Breast epithelium (tissue), 4 donors: ENCODE measurements around the gene KIF21B. TPM values are rescaled to one million over a fixed set of nuclear protein-coding genes. Genes with fewer than 3 reads are reported as not detected.

ENCODE experiments used
- DNase-seq, 2 donors: peaks; one replicate each; pipeline ENCODE4 v3.0.0-alpha.2; 2019; ENCODE audit warnings: low spot score in 2 of 2
- H3K27ac ChIP-seq, 2 donors: fragments of 200-600 bp; sonication (generic) in 1 of 2; one replicate each; pipeline ENCODE4 v1.5.1; 2016 to 2019; ENCODE audit warnings: mild to moderate bottlenecking in 1 of 2
- H3K27me3 ChIP-seq, 2 donors: fragments of 200-600 bp; sonication (generic) in 1 of 2; one replicate each; pipeline versions ENCODE4 v1.5.1 to v1.6.0; 2017 to 2019; ENCODE audit warnings: control low read depth in 1 of 2, mild to moderate bottlenecking in 1 of 2
- H3K36me3 ChIP-seq: fragments of 200-600 bp; one replicate; pipeline ENCODE4 v1.5.1; 2019
- H3K4me1 ChIP-seq, 2 donors: fragments of 200-600 bp; sonication (generic); one replicate each; pipeline ENCODE4 v1.5.1; 2016 to 2019; ENCODE audit warnings: control low read depth in 1 of 2
- H3K4me3 ChIP-seq, 3 donors: fragments of 200-600 bp; sonication (generic); 1 replicate in 2 of 3; 2 replicates in 1 of 3; pipeline ENCODE4 v1.5.1; 2016 to 2019; ENCODE audit warnings: mild to moderate bottlenecking in 3 of 3, moderate library complexity in 2 of 3
- H3K9me3 ChIP-seq, 2 donors: fragments of 200-600 bp; sonication (generic) in 1 of 2; one replicate each; pipeline ENCODE4 v1.5.1; 2016 to 2019; ENCODE audit warnings: control low read depth in 1 of 2
- POLR2A ChIP-seq: fragments of 450-650 bp; IDR thresholded peaks from one replicate; pipeline ENCODE4 v1.6.1; 2016; ENCODE audit warnings: antibody characterized with exemption, mild to moderate bottlenecking, moderate library complexity
- POLR2AphosphoS5 ChIP-seq, 3 donors: sonication (generic); formaldehyde crosslinking; IDR thresholded peaks; one replicate each; pipeline ENCODE4 v1.6.1; 2017; ENCODE audit warnings: antibody characterized with exemption in 3 of 3
- intact Hi-C: fragments of 100-400 bp; cut with DNase I; formaldehyde crosslinking; loops from one replicate; pipeline ENCODE4 v1.15.1; 2023; ENCODE audit warnings: low total_unique reads
- total RNA-seq, 3 donors: library from RNA; depleted of rRNA; stranded (reverse); fragments of >200 nt; gene quantifications; one replicate each; pipeline ENCODE4 v1.1.0, GENCODE V29; 2016
- TF ChIP-seq, protein P1 (sequence below), 3 donors: fragments of 450-650 bp; IDR thresholded peaks; one replicate each; pipeline ENCODE4 v1.5.1; 2016 to 2017; ENCODE audit warnings: antibody characterized with exemption in 3 of 3, mild to moderate bottlenecking in 3 of 3, moderate library complexity in 3 of 3

The KIF21B gene
- total RNA-seq, 3 donors from 2014 or later = 0.96 to 2.6 (median 1.3) TPM

DNA sequence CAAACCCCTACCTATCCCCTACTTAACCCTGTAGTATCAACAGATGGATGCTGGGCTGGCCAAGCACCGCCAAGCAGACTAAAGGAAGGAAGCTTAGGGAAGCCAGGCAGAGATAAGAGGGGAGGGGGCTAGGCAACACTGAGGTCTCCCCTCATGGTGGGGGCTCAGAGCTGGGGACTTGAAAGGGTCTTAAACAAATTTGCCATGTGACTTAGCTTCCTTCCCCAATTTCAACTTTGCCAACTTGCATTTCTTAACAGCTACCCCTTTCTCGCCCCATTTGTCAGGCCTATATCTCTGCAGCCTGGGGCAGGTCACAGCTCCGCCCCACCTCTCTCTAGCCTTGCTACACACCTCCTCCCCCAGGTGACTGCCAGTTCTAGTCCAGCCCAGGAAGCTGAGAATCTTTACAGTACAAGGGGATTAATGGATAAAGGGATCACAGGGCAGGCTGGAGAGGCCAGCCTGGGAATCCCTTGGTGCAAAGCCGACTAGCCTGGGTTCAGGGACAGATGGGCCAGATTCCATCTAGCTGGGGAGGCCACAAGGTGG lies 3.4 kb downstream of the KIF21B start:
- TF ChIP-seq POLR2AphosphoS5 (IDR thresholded peaks at IDR 0.05) = no peak
- TF ChIP-seq, protein P1, sequence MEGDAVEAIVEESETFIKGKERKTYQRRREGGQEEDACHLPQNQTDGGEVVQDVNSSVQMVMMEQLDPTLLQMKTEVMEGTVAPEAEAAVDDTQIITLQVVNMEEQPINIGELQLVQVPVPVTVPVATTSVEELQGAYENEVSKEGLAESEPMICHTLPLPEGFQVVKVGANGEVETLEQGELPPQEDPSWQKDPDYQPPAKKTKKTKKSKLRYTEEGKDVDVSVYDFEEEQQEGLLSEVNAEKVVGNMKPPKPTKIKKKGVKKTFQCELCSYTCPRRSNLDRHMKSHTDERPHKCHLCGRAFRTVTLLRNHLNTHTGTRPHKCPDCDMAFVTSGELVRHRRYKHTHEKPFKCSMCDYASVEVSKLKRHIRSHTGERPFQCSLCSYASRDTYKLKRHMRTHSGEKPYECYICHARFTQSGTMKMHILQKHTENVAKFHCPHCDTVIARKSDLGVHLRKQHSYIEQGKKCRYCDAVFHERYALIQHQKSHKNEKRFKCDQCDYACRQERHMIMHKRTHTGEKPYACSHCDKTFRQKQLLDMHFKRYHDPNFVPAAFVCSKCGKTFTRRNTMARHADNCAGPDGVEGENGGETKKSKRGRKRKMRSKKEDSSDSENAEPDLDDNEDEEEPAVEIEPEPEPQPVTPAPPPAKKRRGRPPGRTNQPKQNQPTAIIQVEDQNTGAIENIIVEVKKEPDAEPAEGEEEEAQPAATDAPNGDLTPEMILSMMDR (IDR thresholded peaks at IDR 0.05) = no peak
- TF ChIP-seq POLR2A = no peak
- Histone ChIP-seq H3K4me3 (no peak overlapping the region), H3K27ac (no peak overlapping the region), H3K36me3 (no peaks in the 10 kb centered on the region), H3K27me3 (no peaks in the 10 kb centered on the region), H3K9me3 (no peaks in the 10 kb centered on the region), H3K4me1 (no peaks in the 10 kb centered on the region)
- no peak for DNase-seq
- intact Hi-C loops = no loop called here

DNA sequence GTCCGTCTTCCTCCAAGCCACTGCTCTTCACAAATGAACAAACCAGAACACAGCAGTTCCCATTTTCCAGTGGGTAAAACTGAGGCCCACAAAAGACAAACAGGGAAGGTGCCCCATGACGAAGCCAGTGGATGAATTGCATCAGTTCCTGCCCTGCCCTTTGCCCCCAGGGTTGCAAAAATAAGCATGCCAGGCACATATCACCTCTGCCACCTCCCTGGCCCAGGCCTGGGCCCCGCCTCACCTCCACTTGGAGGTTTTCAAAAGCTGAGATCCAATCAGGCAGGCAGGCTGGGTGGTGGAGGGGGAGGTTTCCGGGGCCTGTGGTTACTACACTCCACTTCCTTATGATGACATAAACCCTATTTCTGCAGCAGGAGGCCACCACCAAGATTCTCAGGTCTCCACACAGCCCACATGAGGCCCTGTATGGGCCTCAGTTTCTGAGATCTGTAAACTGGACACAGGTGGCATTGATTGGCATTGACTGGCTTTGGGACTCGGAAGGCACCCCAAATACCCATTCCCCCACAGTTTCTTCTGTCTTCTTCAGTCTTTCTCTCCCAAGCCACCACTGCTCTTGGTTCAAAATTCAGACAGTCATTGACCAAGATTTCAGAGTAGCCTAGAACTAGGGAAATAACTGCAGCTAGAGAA lies 4.1 kb downstream of the KIF21B start:
- peaks cover 0 to 4% of the 10 kb centered on the region in 2 donors for H3K27me3 ChIP-seq
- H3K36me3 ChIP-seq = no peaks in the 10 kb centered on the region
- intact Hi-C loops = loop anchor here (10.0 kb wide), 1 partner anchor 935 kb away; the partner anchor contains the start of gene TIMM17A
- H3K27ac ChIP-seq = no peak overlapping the region
- no peaks in the 10 kb centered on the region for H3K4me1 ChIP-seq
- peak in 1 of 2 donors; percentile 40 for DNase-seq
- TF ChIP-seq POLR2AphosphoS5 (IDR thresholded peaks at IDR 0.05) = no peak
- TF ChIP-seq POLR2A = no peak
- TF ChIP-seq, protein P1 (IDR thresholded peaks at IDR 0.05) = no peak
- no peaks in the 10 kb centered on the region for H3K9me3 ChIP-seq
- no peak overlapping the region for H3K4me3 ChIP-seq

- TF ChIP-seq POLR2AphosphoS5 (IDR thresholded peaks at IDR 0.05) = no peak
- TF ChIP-seq, protein P1 (IDR thresholded peaks at IDR 0.05) = no peak
- TF ChIP-seq POLR2A = no peak
- DNase-seq = no peak
- no peak overlapping the region for H3K4me3 ChIP-seq
- no peaks in the 10 kb centered on the region for H3K36me3 ChIP-seq
- intact Hi-C loops = loop anchor here (10.0 kb wide), 1 partner anchor 937 kb away; the partner anchor contains the start of gene TIMM17A
- no peak overlapping the region for H3K27ac ChIP-seq
- H3K9me3 ChIP-seq = no peaks in the 10 kb centered on the region
- peaks cover 0 to 9% of the 10 kb centered on the region in 2 donors for H3K27me3 ChIP-seq
- H3K4me1 ChIP-seq = no peaks in the 10 kb centered on the region
Measured at GRCh38 chr1:201017828-201018163, 5.7 kb downstream of the KIF21B start.

- no peak overlapping the region for H3K4me3 ChIP-seq
- no peak for TF ChIP-seq POLR2A
- no peak for DNase-seq
- no peak overlapping the region for H3K27ac ChIP-seq
- no peaks in the 10 kb centered on the region for H3K4me1 ChIP-seq
- no peaks in the 10 kb centered on the region for H3K9me3 ChIP-seq
- H3K36me3 ChIP-seq = no peaks in the 10 kb centered on the region
- H3K27me3 ChIP-seq = peaks cover 0 to 9% of the 10 kb centered on the region in 2 donors
- intact Hi-C loops = loop anchor here (10.0 kb wide), 1 partner anchor 938 kb away; the partner anchor contains the start of gene TIMM17A
Measured at GRCh38 chr1:201016943-201017827, 6.3 kb downstream of the KIF21B start.

DNA sequence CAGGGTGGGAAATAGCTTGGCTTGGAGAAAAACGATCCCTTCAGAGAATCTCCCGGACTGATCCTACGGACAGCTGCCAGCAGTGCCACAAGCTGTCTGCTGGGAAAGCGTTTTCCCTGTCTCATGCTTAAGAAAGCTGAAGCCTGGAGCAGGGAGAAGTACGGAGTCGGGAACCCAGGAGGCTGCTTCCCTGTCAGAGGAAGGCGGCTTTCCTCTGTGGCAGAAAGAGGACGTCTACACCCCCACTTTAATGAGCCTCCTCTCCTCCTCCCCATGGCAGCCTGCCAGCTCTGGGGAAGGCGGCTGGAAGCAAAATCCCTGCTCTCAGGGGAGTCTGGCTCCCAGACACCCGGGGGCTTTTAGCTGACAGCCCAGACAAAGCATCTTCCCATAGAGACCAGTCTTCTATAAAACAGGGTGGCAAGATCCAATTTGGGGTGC lies 7.3 kb downstream of the KIF21B start:
- TF ChIP-seq, protein P1 (IDR thresholded peaks at IDR 0.05) = no peak
- TF ChIP-seq POLR2A = no peak
- TF ChIP-seq POLR2AphosphoS5 (IDR thresholded peaks at IDR 0.05) = no peak
- H3K36me3 ChIP-seq = no peaks in the 10 kb centered on the region
- no peak overlapping the region for H3K27ac ChIP-seq
- DNase-seq = no peak
- intact Hi-C loops = loop anchor here (10.0 kb wide), 1 partner anchor 939 kb away; the partner anchor contains the start of gene TIMM17A
- H3K4me1 ChIP-seq = no peaks in the 10 kb centered on the region
- H3K27me3 ChIP-seq = peaks cover 0 to 9% of the 10 kb centered on the region in 2 donors
- H3K9me3 ChIP-seq = no peaks in the 10 kb centered on the region
- H3K4me3 ChIP-seq = no peak overlapping the region
